VCaP (cell line): Measurements from ENCODE around the gene SLC16A5.

ENCODE experiments used
- H3K27ac ChIP-seq: fragments of 450-650 bp; 2 replicates; pipeline ENCODE4 v1.5.1; 2017
- TF ChIP-seq, protein P1 (sequence below): fragments of 450-650 bp; conservative IDR thresholded peaks from 2 replicates; pipeline ENCODE4 v1.5.1; 2017; ENCODE audit warnings: mild to moderate bottlenecking, moderate library complexity

The SLC16A5 gene

DNA sequence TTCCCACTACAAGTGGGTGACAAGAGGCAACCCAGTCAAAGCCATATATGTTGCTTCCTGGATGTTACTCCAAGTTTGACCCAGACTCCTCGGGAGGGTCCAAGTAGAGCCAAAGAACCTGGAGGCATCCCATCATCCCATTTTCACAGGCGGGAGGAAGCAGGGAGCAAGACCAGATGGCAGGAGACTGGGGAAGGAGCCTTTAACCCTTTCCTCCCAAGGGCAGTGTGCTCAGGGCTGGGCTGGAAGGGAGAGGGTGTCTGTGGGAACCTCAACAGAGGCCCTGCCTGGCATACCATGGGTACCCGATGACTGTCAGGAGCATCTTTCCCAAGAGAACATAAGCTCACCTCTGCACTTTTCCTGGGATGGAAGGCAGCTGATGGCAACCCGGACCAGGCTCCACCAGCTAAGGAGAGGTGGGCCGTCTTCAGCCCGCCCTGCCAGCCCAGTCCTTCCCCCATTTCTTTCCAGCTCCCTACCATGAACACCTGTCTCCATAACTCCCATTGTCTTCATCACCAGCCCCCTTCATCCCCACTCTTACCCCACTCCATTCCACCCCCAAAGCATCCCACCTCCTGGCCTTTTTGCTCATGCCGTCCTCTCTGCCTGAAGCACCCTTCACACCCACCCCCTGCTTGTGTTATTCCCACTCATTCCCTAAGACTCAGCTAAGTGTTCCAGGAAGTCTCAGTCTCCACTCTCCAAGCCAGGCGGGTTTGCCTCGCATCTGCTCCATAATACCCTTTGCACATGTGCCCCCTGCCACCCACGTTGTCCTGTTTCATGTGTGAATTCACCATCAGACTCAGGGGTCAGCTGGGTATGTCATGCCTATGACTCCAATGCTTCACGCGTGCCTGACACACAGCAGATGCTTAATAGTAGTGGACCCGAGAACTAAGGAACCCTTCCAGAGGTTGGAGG, 5.9 kb upstream of the SLC16A5 start:
- TF ChIP-seq, protein P1, sequence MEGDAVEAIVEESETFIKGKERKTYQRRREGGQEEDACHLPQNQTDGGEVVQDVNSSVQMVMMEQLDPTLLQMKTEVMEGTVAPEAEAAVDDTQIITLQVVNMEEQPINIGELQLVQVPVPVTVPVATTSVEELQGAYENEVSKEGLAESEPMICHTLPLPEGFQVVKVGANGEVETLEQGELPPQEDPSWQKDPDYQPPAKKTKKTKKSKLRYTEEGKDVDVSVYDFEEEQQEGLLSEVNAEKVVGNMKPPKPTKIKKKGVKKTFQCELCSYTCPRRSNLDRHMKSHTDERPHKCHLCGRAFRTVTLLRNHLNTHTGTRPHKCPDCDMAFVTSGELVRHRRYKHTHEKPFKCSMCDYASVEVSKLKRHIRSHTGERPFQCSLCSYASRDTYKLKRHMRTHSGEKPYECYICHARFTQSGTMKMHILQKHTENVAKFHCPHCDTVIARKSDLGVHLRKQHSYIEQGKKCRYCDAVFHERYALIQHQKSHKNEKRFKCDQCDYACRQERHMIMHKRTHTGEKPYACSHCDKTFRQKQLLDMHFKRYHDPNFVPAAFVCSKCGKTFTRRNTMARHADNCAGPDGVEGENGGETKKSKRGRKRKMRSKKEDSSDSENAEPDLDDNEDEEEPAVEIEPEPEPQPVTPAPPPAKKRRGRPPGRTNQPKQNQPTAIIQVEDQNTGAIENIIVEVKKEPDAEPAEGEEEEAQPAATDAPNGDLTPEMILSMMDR, result no peak
- no peak overlapping the region for H3K27ac ChIP-seq

DNA sequence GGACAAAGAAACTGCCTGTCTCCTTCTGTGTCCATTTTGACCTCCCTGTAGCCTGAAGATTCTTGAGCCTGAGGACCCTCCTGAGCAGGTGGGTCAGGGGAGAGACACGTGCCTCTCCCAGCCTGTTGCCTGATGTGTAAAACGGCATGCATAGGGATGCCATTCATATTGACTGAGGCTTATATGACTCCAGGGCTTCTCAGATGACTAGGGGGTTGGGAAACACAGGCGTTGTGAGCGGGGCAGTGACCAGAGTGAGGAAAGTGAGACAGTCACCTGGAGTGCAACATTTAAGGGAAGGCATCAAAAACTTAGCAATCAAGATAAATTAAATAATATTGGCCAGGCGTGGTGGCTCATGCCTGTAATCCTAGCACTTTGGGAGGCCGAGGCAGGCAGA, 5.1 kb upstream of the SLC16A5 start:
- no peak overlapping the region for H3K27ac ChIP-seq
- TF ChIP-seq, protein P1, result no peak

DNA sequence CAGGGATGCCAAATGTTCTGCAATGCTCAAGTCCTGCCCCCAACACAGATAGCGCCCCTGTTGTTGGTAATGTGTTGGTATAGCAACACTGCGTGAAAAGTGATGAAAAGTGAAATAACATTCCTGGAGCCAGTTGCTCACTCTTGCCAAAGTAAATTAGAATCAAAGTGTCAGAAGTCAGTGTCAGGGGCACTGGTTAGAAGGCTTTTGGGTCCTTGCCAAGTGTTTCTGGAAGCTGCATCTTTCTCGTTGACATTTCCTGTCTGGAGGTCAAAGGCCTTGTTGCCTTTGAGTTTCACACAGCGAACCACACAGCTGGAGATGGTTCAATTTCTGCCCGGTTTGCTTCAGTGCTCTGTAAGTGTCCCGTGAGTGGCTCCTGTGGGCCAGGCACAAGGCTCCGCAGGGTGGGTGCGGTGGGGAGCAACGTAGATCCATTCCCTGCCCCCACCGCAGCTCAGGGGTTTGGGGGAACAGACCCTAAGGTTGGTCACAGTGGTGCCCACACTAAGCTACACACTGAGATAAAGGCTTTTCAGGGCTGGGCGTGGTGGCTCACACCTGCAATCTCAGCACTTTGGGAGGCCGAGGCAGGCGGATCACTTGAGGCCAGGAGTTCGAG, 3.6 kb upstream of the SLC16A5 start:
- peak overlapping the region; percentile 25 for H3K27ac ChIP-seq

DNA sequence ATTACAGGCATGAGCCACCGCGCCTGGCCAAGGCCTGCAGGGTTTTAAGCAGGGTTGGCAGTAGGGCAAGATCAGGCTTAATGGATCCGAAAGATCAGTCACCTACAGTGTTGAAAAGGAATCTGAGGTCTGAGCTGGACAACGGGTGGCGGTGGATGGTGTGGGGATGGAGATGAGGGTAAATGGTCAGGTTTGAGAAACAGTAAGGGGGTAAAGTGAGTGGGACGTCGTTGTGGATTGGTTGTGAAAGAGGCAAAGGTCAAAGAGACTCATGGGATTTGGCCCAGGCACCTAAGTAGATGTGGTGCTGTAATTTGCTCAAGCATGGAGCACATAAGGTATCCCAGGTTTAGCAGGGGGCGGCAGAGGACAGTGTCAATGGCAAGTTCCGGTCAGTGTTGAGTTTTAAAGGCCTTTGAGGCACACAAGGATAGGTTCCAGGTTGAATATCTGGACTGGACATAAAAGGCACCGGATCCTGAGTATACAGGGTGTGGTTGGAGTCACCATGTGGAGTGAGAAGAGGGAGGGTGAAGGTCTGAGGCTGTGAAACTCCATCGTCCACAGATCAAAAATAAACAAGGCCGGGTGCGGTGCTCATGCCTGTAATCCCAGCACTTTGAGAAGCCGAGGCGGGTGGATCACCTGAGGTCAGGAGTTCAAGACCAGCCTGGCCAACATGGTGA, 1.1 kb upstream of the SLC16A5 start:
- TF ChIP-seq, protein P1, result no peak
- H3K27ac ChIP-seq, result no peak overlapping the region

More for the DNA sequence above, 3.6 kb upstream of the SLC16A5 start:
- TF ChIP-seq, protein P1, result no peak

DNA sequence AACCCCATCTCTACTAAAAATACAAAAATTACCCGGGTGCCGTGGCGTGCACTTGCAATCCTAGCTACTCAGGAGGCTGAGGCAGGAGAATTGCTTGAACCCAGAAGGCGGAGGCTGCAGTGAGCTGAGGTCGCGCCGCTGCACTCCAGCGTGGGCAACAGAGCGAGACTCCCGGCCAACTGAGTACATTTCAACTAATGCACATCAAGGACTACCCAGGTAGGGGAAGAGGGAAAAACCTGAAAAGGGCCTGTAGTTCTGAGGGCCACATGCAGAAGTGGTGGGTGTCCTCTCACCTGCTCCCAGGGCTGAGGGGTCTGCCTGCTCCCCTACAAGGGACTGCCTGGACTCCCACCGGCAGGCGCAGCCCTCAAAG, 584 bp upstream of the SLC16A5 start:
- TF ChIP-seq, protein P1, result no peak
- H3K27ac ChIP-seq, result peak overlapping the region; percentile 16; the same call in 1 of the 2 replicates

DNA sequence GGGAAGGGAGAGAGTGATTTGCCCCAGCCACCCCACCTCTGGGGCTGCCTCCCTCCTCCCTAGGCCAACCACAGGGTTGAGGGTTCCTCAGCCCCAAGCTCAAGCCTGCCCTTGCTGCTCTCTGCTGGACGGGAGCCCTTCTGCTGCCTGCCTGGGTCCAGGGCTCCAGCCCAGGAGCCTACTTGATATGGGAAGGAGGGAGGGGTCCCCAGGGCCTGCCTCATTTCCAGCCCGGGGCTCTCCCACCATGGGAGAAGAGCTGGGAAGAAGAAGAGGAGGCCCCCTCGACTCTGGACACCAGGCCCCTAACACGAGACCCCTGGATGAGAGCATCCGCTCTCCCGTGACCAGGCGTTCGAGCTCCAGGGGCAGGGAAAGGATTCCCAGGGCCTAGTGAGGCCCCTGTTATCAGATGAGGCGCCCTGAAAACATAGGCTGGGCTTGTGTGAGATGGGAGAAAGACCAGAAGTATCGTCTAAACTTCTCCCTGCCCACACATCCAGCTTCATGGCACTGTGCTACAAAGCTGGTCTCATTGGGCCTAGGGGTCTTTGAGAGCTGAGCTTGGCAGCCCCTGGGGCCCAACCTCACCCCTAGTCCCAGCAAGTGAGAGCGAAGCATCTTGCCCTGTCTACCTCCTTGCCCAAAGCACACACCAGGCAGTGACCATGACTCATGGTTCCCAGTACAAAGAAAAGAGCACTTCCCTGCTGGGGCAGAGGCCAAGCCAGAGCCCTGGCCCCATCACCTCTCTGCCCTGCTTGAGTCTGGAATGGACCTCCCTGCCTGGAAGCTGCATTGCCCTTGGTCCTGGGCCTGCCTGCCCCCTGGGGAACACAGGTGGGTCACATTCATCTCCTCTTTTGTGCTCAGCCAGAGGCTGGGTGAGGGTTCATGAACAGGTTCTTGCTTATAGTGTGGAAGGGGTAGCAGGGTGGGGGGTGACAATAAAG, 987 bp downstream of the SLC16A5 start:
- TF ChIP-seq, protein P1, result no peak
- H3K27ac ChIP-seq, result no peak overlapping the region
